GM18867 (cell line): ENCODE measurements around the gene HOXA3.

Source experiments
- ATAC-seq: cut with Tn5 transposase; IDR thresholded peaks from one replicate; pipeline ENCODE4 v1.9.1; 2021; ENCODE audit warnings: mild to moderate bottlenecking, moderate library complexity; ENCODE audit not compliant: unreplicated experiment

HOXA3 gene

GRCh38 chr7:27168265-27168947, 16.0 kb upstream of the HOXA3 start:
- ATAC-seq, result no peak

- no peak for ATAC-seq
These were observed 15.5 kb upstream of the HOXA3 start for GRCh38 chr7:27167916-27168264.

DNA sequence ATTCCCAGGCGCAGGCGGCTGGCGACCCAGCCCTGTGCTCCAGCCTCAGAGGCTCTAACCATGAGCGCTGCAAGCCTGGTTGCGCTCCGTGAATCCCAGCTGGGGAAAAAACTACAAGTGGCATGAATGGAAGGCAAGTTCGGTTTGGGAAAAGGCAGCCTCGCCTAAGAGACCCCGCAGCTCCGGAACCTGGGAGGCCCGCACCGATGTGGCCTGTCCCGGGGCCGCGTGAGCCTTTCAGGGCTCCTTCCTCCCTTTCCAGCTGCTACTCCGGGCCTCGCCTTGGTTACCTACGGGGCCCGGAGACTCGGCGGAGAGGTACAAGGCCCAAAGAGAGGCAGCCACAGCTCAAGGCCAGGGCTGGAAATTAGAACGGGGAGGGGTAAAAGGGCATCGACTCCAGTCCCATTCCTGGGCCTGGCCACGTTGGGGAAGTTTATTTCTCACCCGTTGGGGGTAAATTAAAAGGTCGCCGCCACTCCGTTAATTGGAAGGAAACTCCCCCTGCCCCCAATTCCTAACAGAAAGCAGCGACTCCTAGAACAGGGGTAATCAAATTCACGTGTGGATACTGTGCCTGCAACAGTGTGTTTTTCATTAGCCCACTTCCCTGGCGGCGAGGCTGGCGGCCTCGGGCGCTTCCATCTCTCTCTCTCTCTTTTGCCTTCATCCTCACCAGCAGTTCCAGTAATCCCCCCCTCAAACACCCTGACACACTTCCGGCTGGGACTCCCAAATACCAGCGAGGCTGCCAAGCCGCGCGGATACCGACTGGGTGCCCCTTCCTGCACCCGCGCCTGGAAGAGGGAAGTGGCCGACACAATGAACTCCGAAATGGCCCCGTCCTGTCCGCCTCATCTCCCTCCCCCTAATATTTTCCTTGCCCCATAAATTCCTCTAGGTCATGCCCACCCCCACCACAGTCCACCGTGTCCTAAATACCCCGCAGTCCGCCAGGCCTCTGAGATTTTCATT, 14.4 kb upstream of the HOXA3 start:
- ATAC-seq, result no peak

GRCh38 chr7:27165996-27166530, 13.7 kb upstream of the HOXA3 start:
- no peak for ATAC-seq

DNA sequence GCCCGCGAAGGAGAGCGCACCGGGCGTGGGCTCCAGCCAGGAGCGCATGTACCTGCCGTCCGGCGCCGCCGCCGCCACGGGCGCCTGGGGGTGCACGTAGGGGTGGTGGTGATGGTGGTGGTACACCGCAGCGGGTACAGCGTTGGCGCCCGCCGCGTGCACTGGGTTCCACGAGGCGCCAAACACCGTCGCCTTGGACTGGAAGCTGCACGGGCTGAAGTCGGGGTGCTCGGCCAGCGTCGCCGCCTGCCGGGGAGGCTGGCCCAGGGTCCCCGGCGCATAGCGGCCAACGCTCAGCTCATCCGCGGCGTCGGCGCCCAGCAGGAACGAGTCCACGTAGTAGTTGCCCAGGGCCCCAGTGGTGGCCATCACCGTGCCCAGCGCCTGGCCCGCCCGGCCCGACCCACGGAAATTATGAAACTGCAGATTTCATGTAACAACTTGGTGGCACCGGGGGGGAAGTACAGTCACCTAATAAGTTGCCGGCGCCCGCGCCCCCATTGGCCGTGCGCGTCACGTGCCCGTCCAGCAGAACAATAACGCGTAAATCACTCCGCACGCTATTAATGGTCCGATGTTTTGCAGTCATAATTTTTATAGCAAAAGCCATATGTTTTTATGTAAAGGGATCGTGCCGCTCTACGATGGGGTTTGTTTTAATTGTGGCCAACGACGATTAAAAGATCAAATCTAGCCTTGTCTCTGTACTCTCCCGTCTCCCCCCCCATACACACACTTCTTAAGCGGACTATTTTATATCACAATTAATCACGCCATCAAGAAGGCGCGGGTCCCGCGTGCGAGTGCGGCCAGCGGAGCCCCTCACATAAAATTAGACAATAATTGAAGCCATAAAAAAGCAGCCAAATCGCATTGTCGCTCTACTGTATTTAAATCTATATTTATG, 13.0 kb upstream of the HOXA3 start, which contains the start of gene HOXA9:
TSS of gene HOXA9 (minus strand) at position 449 of the 907 bp plus-strand sequence. CDS start at position 369, 80 bp downstream.
- ATAC-seq, result no peak

GRCh38 chr7:27164367-27165088, 12.1 kb upstream of the HOXA3 start:
- no peak for ATAC-seq

- no peak for ATAC-seq
These were observed 11.6 kb upstream of the HOXA3 start for GRCh38 chr7:27164045-27164366.

DNA sequence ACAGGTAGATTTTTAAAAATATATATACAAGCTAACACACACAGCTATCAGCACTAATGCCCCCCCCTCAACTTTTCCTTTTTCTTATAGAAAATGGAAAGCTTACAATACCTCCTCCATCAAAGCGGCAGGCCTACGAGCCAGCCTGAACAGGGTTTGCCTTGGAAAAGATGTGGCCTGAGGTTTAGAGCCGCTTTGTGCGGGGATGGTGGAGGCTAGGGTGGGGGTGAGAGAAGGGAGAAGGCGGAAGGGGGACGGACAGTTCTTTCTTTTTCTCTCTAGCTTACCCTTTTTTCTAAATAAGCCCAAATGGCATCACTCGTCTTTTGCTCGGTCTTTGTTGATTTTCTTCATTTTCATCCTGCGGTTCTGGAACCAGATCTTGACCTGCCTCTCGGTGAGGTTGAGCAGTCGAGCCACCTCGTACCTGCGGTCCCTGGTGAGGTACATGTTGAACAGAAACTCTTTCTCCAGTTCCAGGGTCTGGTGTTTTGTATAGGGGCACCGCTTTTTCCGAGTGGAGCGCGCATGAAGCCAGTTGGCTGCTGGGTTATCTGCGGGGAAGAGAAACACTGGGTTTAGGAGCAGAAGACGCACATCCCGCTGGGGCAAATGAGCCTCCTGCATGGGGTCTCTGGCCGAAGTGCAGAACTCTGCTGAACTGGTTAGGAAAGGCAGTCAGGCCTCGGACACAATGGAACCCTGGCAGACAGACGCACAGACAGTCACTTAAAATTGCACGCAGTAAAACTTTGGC, 11.1 kb upstream of the HOXA3 start:
- ATAC-seq, result no peak

DNA sequence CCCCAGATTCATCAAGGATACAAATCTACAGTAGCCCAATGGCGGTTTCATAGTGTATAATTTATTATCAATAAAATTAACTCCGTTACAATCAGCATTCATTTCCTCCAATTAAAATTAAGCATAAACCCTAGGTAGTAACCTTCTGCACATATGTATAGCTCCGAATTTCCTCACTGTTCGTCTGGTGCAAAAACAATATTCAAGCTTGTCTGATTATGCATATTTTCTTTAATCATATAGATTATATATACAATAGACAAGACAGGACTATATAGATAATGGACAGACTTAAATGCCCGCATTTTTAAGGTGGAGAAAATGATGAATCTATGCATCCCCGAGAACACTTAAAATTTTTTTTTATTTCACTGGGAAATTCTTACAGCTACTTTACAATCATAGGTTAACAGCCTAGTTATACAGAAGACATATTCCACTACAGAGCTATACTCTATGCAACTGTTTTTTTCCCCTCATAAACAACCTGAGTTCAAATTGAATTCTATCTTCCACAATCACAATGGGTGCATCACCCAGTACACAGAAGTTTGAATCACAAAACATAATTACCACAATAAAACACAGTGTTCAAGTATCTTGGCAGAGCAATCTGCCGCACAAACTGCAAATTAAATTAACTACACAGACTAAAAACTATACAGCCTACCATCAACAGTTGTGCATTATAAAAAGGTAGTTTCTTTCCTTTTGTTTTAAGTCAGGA, 10.3 kb upstream of the HOXA3 start:
- no peak for ATAC-seq

DNA sequence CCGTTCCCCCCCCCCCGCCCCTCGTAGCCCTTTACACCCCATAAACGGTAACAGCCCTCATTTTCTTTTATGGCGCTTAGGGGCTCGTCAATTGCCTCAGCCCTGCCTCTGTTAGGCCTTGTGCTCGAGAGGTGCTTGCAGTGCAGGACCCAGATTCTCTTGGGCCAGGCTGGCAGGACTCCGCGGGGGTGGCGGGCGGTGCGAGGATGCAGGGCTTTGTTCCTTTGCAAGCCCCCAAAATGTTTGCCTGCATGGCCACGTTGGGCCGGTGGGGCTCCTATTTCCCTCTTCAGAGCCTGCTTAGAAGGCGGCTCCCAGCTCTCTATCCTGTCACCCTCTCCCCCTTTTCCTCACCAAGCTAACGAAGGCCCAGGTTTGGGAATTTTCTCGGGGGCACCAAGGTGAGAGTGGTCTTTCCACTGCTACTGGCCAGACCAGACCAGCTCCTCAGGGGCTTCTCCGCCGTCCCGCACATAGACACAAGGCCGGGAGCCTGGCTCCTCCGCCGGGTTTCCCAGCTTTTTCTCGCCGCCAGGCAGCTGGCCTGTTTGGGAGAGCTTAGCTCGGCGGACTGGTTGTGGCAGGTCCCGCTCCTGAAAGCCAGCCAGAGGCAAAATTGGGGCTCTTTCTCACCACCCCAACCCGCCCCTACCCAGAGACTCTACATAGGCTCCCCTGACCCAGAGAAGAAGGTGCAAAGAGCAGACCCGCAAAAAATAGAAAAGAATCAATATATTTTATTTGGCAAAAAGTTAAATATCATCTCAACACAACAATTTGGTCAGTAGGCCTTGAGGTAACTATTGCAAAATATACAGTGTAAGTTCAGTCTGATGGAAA, 9.6 kb upstream of the HOXA3 start:
- ATAC-seq, result no peak

DNA sequence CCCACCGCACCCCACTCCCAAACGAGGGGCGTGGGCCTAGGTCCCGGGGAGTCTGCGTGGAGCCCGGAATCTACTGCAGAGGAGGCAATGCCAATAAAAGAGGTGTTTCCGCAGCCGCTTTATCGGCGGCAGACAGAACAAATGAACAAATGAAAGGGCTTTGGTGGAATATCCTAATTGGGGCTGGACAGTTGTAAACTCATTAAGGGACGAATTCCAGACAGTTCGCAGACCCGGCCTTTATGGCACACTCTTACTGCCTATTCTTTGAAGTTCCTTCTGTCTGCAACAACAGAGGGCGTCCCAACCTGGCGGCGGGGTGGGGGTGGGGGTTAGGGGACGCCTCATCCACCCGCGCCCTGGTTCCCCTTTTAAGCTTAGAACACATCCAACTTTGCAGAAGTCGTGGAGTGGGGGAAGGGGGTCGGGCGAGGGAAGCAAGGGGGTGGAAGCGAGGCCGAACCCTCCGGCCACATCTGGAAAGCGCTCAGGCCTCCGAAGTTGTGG, 8.9 kb upstream of the HOXA3 start:
- ATAC-seq, result no peak

- peak; percentile 67 for ATAC-seq
These were observed 8.3 kb upstream of the HOXA3 start for GRCh38 chr7:27160546-27161213.

GRCh38 chr7:27160145-27160545, 7.8 kb upstream of the HOXA3 start:
- peak; percentile 14 for ATAC-seq

DNA sequence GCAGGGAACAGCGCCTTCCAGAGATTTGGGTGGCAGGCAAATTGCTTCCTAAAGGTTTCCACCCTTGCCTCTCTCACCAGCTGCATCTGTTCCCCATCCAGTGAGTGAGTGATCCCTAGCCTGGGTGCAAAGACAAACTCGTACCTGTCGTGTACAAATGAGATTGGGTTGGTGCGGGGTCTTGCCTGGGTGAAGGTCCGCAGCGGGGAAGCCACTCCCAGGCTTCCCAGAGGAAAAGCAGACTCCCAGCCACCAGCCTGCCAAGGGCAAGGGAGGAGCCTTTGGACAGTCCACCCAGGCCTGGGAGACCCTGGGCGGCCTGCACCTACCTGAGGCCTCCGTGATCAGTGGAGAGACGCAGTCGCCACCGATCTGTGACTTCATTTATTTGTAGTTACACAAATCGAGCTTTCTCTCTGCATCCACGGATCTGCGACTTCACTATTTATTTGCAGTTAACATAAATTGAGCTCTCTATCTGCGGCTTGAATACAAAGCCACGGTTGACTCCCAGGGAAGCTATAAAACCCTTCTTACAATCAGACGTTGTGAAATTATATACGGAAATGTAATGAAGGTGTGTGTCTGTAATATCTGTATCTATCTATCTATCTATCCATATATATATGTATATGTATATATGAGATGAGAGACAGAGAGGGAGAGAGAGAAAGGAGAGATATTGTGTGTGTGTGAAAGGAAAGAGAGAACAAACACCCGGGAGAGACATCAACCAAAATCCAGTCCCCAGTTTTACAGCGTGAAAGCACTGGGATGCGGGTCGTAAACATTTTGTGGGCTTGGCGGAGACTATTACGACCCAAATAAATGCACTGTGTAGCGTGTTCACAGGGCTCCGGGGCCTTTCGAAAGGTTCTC, 7.1 kb upstream of the HOXA3 start:
- ATAC-seq, result no peak

GRCh38 chr7:27158436-27159265, 6.3 kb upstream of the HOXA3 start:
- ATAC-seq, result no peak
